KMS-11 (cell line): ENCODE measurements around the gene TMEM80.
A peak's percentile ranks its signal among the peaks of the same experiment; 100 is the strongest.

Experiments
- H2AFZ ChIP-seq: fragments of 200-600 bp; sonication (generic); 2 replicates; pipeline ENCODE4 v1.6.1; 2016; ENCODE audit warnings: antibody characterized with exemption, mixed run types, low read depth
- H3K27ac ChIP-seq: fragments of 200-600 bp; sonication (generic); 2 replicates; pipeline ENCODE4 v1.6.1; 2016; ENCODE audit warnings: mild to moderate bottlenecking, mixed run types
- H3K27me3 ChIP-seq: fragments of 200-600 bp; sonication (generic); 2 replicates; pipeline ENCODE4 v1.6.1; 2017; ENCODE audit warnings: mild to moderate bottlenecking, low read depth, mixed run types, moderate library complexity; ENCODE audit not compliant: insufficient read depth
- H3K36me3 ChIP-seq: fragments of 200-600 bp; sonication (generic); 2 replicates; pipeline ENCODE4 v1.6.1; 2017; ENCODE audit warnings: mild to moderate bottlenecking, mixed run types; ENCODE audit not compliant: insufficient read depth
- H3K4me1 ChIP-seq: fragments of 200-600 bp; sonication (generic); 2 replicates; pipeline ENCODE4 v1.6.1; 2016; ENCODE audit warnings: mild to moderate bottlenecking, low read depth, mixed run types; ENCODE audit not compliant: poor library complexity, severe bottlenecking
- H3K4me2 ChIP-seq: fragments of 200-600 bp; sonication (generic); 2 replicates; pipeline ENCODE4 v1.7.0; 2016; ENCODE audit warnings: mild to moderate bottlenecking, mixed run types
- H3K4me3 ChIP-seq: fragments of 200-600 bp; sonication (generic); IDR thresholded peaks from 2 replicates; pipeline ENCODE4 v1.6.1; 2017; ENCODE audit warnings: low read depth, low read length, mixed read lengths; ENCODE audit not compliant: insufficient read depth
- H3K79me2 ChIP-seq: fragments of 200-600 bp; sonication (generic); 2 replicates; pipeline ENCODE4 v1.6.1; 2016; ENCODE audit warnings: low read depth, mixed run types; ENCODE audit not compliant: insufficient read depth
- H3K9ac ChIP-seq: fragments of 200-600 bp; sonication (generic); 2 replicates; pipeline ENCODE4 v1.6.1; 2016; ENCODE audit warnings: mild to moderate bottlenecking, mixed run types
- H4K20me1 ChIP-seq: fragments of 200-600 bp; sonication (generic); 2 replicates; pipeline ENCODE4 v1.6.1; 2016; ENCODE audit warnings: mild to moderate bottlenecking, mixed run types; ENCODE audit not compliant: insufficient read depth
- TF ChIP-seq, protein P1 (sequence below): fragments of 200-600 bp; sonication (generic); conservative IDR thresholded peaks from 2 replicates; pipeline ENCODE4 v1.6.1; 2017; ENCODE audit warnings: low read depth, mild to moderate bottlenecking, antibody characterized with exemption, low read length, moderate library complexity, mixed read lengths

The TMEM80 gene

DNA sequence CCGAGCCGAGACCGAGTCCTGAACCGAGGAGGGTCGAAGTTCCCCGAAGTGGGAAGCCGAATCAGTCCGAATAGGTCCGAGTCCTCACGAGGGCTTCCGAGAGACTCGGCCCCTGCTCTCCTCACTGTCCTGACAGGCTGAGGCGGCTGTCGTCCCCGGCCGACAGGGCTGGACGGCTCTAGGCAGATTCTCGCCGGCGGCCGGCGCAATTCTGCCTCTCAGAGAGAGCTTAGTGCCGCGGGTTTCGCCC lies 403 bp upstream of the TMEM80 start:
- Histone ChIP-seq H3K4me1 (peaks cover 30% of the 10 kb centered on the region), H3K27ac (peak overlapping the region; percentile 100), H3K36me3 (no peaks in the 10 kb centered on the region), H3K9ac (peak overlapping the region; percentile 99), H3K4me3 (no peak overlapping the region), H3K4me2 (no peak overlapping the region; the same call in 1 of the 2 replicates), H3K79me2 (peaks cover 52% of the 10 kb centered on the region), H3K27me3 (no peaks in the 10 kb centered on the region), H2AFZ (peak overlapping the region; percentile 74), H4K20me1 (no peaks in the 10 kb centered on the region)
- TF ChIP-seq, protein P1, sequence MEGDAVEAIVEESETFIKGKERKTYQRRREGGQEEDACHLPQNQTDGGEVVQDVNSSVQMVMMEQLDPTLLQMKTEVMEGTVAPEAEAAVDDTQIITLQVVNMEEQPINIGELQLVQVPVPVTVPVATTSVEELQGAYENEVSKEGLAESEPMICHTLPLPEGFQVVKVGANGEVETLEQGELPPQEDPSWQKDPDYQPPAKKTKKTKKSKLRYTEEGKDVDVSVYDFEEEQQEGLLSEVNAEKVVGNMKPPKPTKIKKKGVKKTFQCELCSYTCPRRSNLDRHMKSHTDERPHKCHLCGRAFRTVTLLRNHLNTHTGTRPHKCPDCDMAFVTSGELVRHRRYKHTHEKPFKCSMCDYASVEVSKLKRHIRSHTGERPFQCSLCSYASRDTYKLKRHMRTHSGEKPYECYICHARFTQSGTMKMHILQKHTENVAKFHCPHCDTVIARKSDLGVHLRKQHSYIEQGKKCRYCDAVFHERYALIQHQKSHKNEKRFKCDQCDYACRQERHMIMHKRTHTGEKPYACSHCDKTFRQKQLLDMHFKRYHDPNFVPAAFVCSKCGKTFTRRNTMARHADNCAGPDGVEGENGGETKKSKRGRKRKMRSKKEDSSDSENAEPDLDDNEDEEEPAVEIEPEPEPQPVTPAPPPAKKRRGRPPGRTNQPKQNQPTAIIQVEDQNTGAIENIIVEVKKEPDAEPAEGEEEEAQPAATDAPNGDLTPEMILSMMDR = no peak

DNA sequence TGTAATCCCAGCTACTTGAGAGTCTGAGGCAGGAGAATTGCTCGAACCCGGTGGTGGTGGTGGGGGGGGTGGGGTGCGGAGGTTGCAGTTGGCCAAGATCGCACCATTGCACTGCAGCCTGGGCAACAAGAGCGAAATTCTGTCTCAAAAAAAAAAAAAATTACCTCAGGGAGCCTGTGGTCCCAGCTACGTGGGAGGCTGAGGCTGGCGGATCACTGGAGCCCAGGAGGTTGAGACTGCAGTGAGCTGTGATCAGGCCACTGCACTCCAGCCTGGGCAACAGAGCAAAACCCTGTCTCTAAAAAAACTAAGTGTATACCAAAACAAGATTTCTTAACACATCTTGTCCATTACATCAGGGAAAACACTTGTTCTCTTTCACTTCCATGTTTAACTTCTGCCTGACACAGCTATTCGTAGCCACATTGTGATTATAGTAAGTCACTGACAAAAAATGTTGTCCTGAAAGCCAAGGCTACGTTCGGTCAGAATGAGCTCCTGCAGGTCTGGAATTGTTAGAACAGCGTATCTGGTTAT lies 1.4 kb downstream of the TMEM80 start:
- Histone ChIP-seq H4K20me1 (no peaks in the 10 kb centered on the region), H2AFZ (no peak overlapping the region), H3K36me3 (no peaks in the 10 kb centered on the region), H3K27me3 (no peaks in the 10 kb centered on the region), H3K4me3 (no peak overlapping the region), H3K27ac (no peak overlapping the region; the same call in 1 of the 2 replicates), H3K4me1 (peaks cover 22% of the 10 kb centered on the region), H3K79me2 (peaks cover 35% of the 10 kb centered on the region), H3K4me2 (peak overlapping the region; percentile 71), H3K9ac (no peak overlapping the region)
- TF ChIP-seq, protein P1 = no peak

DNA sequence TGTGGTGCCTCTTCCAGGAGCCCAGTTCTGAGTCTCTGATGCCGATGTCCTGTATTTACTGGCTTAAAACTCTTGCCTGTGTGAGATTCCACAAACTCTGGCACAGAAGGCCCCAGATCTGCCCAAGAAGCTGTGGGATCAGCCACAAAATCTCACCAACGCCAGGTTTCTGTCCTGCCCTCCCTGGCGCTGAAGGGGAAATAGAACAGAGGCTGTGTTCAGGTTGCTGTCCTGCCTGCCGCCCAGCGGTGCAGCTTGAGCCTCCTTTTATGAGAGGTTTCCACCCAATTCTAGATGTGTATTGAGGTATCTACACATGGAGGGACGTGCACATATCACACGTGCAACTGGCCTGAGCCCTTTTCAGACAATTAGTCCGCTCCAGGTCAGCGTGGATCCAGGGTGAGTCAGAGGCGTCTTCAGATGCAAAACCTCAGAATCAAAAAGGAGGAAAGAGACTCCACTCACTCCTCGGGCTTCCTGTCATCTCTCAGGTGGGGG lies 2.2 kb downstream of the TMEM80 start:
- H3K36me3 ChIP-seq = no peaks in the 10 kb centered on the region
- no peak overlapping the region for H3K4me3 ChIP-seq
- H3K27me3 ChIP-seq = no peaks in the 10 kb centered on the region
- H2AFZ ChIP-seq = no peak overlapping the region
- H3K4me1 ChIP-seq = peaks cover 20% of the 10 kb centered on the region
- no peak overlapping the region for H3K9ac ChIP-seq
- H3K27ac ChIP-seq = no peak overlapping the region
- H3K4me2 ChIP-seq = no peak overlapping the region
- peaks cover 27% of the 10 kb centered on the region for H3K79me2 ChIP-seq
- TF ChIP-seq, protein P1 = no peak
- H4K20me1 ChIP-seq = no peaks in the 10 kb centered on the region

DNA sequence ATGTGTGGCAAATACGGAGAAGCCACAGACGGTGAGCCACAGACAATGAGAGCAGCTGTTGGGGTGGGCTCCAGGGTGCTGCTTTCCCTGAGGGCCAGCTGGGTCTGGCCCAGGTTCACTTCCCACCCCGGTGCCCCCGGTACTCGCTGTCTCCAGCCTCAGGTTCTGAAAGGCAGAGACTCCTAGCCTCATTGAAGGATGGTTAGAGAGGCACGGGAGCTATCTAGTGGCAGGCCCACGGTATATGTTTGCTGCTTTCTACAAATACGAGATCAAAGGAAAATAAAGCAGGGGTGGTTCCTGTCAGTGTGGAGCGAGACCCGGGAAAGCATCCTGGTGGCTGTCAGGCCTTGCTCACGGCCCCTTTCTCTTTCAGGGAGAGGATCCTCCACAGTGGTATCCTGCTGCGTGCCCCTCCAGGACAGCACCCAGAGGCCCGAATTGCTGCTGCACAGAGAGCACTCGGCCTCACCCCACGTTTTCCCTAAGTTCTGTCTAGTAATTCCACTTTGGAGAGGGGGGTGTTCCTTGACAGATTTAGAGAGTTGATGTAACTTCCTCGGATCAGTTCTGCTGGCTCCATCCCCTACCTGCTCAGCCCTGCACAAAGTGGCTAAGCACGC lies 3.0 kb downstream of the TMEM80 start:
- Histone ChIP-seq H3K27ac (no peak overlapping the region), H4K20me1 (no peaks in the 10 kb centered on the region), H3K27me3 (no peaks in the 10 kb centered on the region), H3K9ac (no peak overlapping the region), H3K4me3 (no peak overlapping the region), H2AFZ (no peak overlapping the region), H3K4me1 (peaks cover 13% of the 10 kb centered on the region), H3K36me3 (no peaks in the 10 kb centered on the region), H3K79me2 (peaks cover 19% of the 10 kb centered on the region), H3K4me2 (no peak overlapping the region)
- TF ChIP-seq, protein P1 = no peak
